NB4 (cell line): ENCODE measurements around the gene GFY.
A peak's percentile ranks its signal among the peaks of the same experiment; 100 is the strongest.

Experiments
- POLR2A ChIP-seq: IDR thresholded peaks from 2 replicates; pipeline ENCODE4 v1.6.1; 2011; ENCODE audit warnings: mild to moderate bottlenecking; ENCODE audit not compliant: insufficient read length; ENCODE audit errors: extremely low read depth
- TF ChIP-seq, protein P1 (sequence below): IDR thresholded peaks from one replicate; pipeline ENCODE4 v1.5.1; 2012; ENCODE audit warnings: low read depth, low read length
- TF ChIP-seq, protein P2 (sequence below): IDR thresholded peaks from 2 replicates; pipeline ENCODE4 v1.6.1; 2011; ENCODE audit warnings: low read depth, low read length

DNA sequence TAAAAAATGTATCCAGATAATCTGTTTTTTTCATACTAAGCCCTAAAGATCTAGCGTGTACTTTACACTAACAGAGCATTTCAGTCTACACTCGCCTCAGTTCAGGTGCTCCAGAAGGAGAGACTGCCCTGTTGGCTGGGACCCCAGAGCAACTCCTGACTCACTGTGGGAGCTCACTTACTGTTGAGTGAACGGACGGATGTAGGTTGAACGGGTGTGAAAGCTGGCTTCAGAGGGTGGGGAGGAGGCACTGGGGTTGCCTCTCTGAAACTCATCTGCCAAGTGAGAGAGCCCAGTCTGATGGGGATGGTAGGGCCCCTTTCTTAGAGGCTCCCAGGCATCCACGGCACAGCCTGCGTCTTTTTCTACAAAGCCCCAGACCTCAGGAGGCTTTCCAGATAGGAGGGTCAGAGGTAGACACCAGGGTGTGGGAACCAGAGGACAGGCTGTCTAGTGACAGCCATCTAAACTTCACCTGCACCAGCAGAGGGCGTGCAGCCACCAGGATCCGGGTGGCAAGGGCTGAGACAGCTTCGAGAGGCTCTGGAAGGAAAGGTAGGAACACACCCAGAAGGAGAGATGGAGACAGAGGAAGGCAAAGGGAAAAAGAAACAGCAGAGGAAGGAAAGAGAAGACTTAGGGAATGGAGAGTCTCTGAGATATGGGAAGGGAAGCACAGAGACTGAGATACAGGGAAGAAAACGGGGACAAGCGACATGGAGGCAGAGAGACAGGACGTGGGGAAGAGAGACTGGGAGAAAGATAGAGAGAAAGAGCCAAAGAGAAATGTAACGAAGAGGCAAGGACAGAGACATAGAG is 33.4 kb upstream of the GFY start:
- TF ChIP-seq, protein P1, sequence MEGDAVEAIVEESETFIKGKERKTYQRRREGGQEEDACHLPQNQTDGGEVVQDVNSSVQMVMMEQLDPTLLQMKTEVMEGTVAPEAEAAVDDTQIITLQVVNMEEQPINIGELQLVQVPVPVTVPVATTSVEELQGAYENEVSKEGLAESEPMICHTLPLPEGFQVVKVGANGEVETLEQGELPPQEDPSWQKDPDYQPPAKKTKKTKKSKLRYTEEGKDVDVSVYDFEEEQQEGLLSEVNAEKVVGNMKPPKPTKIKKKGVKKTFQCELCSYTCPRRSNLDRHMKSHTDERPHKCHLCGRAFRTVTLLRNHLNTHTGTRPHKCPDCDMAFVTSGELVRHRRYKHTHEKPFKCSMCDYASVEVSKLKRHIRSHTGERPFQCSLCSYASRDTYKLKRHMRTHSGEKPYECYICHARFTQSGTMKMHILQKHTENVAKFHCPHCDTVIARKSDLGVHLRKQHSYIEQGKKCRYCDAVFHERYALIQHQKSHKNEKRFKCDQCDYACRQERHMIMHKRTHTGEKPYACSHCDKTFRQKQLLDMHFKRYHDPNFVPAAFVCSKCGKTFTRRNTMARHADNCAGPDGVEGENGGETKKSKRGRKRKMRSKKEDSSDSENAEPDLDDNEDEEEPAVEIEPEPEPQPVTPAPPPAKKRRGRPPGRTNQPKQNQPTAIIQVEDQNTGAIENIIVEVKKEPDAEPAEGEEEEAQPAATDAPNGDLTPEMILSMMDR, result peak; percentile 86
- TF ChIP-seq, protein P2, sequence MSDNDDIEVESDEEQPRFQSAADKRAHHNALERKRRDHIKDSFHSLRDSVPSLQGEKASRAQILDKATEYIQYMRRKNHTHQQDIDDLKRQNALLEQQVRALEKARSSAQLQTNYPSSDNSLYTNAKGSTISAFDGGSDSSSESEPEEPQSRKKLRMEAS, result 0 out of 2 replicates have a peak, but pooled peaks have one; percentile 27
- TF ChIP-seq POLR2A, result no peak
